Bronchial epithelial cell (primary cell): ENCODE measurements around the gene ARPC1B. TPM values are rescaled to one million over a fixed set of nuclear protein-coding genes. Genes with fewer than 3 reads are reported as not detected.
A peak's percentile ranks its signal among the peaks of the same experiment; 100 is the strongest.

Experiments
- DNase-seq: peaks from one replicate; pipeline ENCODE4 v3.0.0-alpha.2; 2010; ENCODE audit warnings: low read depth
- FAIRE-seq: peaks from 2 replicates; lab custom pipeline; 2011; peaks lifted over from hg19 to GRCh38; lab: Jason Lieb, UNC
- H3K27me3 ChIP-seq: 2 replicates; pipeline ENCODE4 v1.5.1; 2011; ENCODE audit warnings: low read length; ENCODE audit not compliant: control insufficient read depth, insufficient read depth
- H3K36me3 ChIP-seq: 2 replicates; pipeline ENCODE4 v1.5.1; 2011; ENCODE audit warnings: low read length; ENCODE audit not compliant: control insufficient read depth, insufficient read depth
- H3K4me3 ChIP-seq: 2 replicates; pipeline ENCODE4 v1.5.1; 2011; ENCODE audit warnings: mild to moderate bottlenecking, low read depth, low read length, control low read depth
- total RNA-seq: library from RNA; depleted of rRNA; stranded (reverse); fragments of >200 nt; gene quantifications from 2 replicates; pipeline ENCODE4 v1.2.1, GENCODE V29; 2014
- TF ChIP-seq, protein P1 (sequence below): IDR thresholded peaks from 2 replicates; pipeline ENCODE4 v1.5.1; 2011; ENCODE audit warnings: mild to moderate bottlenecking, moderate library complexity, low read length, control low read depth, inconsistent platforms; ENCODE audit not compliant: insufficient read depth, severe bottlenecking

Gene ARPC1B
- total RNA-seq, 1 donor from 2014 or later: 569 TPM

- DNase-seq (peak; percentile 87), FAIRE-seq (no peak)
- H3K4me3 ChIP-seq: peak within 1 kb of the TSS; percentile 91
These were observed 64.3 kb downstream of the ARPC1B start, which contains the start of the genes CPSF4 and PTCD1 for GRCh38 chr7:99438573-99439480. Gene CPSF4, plus strand, starts transcription at chr7:99438943. Its CDS starts 140 bp downstream, at chr7:99439083. Gene PTCD1, minus strand, starts transcription at chr7:99438798. Its CDS starts 3,556 bp downstream, at chr7:99435242.

DNA sequence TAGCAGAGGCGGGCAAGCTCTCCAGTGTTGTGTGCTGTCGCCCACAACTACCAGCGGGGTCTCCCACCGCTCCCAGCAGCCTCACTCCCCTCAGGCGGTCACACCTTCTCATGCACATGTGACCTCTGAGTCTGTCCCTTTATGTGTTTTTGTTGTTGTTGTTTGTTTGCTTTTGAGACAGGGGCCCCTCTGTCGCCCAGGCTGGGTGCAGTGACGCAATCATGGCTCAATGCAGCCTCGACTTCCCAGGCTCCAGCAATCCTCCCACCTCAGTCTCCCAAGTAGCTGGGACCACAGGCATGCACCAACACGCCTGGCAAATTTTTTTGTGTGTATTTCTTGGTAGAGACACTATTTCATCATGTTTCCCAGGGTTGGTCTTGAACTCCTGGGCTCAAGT, 65.7 kb downstream of the ARPC1B start:
- peak; percentile 29 for DNase-seq
- no peak for FAIRE-seq
- H3K27me3 ChIP-seq: no peaks in the 10 kb centered on the region
- peak overlapping the region; percentile 91 for H3K4me3 ChIP-seq
- TF ChIP-seq, protein P1, sequence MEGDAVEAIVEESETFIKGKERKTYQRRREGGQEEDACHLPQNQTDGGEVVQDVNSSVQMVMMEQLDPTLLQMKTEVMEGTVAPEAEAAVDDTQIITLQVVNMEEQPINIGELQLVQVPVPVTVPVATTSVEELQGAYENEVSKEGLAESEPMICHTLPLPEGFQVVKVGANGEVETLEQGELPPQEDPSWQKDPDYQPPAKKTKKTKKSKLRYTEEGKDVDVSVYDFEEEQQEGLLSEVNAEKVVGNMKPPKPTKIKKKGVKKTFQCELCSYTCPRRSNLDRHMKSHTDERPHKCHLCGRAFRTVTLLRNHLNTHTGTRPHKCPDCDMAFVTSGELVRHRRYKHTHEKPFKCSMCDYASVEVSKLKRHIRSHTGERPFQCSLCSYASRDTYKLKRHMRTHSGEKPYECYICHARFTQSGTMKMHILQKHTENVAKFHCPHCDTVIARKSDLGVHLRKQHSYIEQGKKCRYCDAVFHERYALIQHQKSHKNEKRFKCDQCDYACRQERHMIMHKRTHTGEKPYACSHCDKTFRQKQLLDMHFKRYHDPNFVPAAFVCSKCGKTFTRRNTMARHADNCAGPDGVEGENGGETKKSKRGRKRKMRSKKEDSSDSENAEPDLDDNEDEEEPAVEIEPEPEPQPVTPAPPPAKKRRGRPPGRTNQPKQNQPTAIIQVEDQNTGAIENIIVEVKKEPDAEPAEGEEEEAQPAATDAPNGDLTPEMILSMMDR: no peak
- peaks cover 9% of the 10 kb centered on the region for H3K36me3 ChIP-seq

More at GRCh38 chr7:99438573-99439480, 64.3 kb downstream of the ARPC1B start, which contains the start of the genes CPSF4 and PTCD1:
- TF ChIP-seq, protein P1: no peak
- Histone ChIP-seq H3K27me3 (no peaks in the 10 kb centered on the region), H3K36me3 (peaks cover 9% of the 10 kb centered on the region)

Other genes with a start within 250 kb of the ARPC1B start
- 36.5 and 42.4 TPM in 2 replicates for gene SMURF1, start 230.6 kb upstream of the ARPC1B start, total RNA-seq
- 0.77 and 1.8 TPM in 2 replicates for gene KPNA7, start 166.6 kb upstream of the ARPC1B start, total RNA-seq
- 0.26 and 0.53 TPM in 2 replicates for gene MYH16, start 101.9 kb upstream of the ARPC1B start, total RNA-seq
- gene ARPC1A, start 48.8 kb upstream of the ARPC1B start, total RNA-seq: 234 and 269 TPM in 2 replicates
- 38.2 and 45.1 TPM in 2 replicates for gene PDAP1, start 33.9 kb downstream of the ARPC1B start, total RNA-seq
- 121 and 232 TPM in 2 replicates for gene BUD31, start 34.2 kb downstream of the ARPC1B start, total RNA-seq
- 10.6 and 11.3 TPM in 2 replicates for gene PTCD1, start 64.1 kb downstream of the ARPC1B start, total RNA-seq
- gene CPSF4, start 64.2 kb downstream of the ARPC1B start, total RNA-seq: 48.3 and 54.5 TPM in 2 replicates
- gene ATP5MF, start 91.4 kb downstream of the ARPC1B start, total RNA-seq: 241 and 333 TPM in 2 replicates
- 2.9 and 4.1 TPM in 2 replicates for gene ZNF789, start 98.2 kb downstream of the ARPC1B start, total RNA-seq
- gene ZNF394, start 125.6 kb downstream of the ARPC1B start, total RNA-seq: 20.4 and 24.2 TPM in 2 replicates
- 10.3 and 10.5 TPM in 2 replicates for gene ZKSCAN5, start 129.9 kb downstream of the ARPC1B start, total RNA-seq
- gene FAM200A, start 177.4 kb downstream of the ARPC1B start, total RNA-seq: 4.5 and 5.5 TPM in 2 replicates
- gene ZNF655, start 183.9 kb downstream of the ARPC1B start, total RNA-seq: 46.6 and 51.1 TPM in 2 replicates
- gene TMEM225B, start 223.5 kb downstream of the ARPC1B start, total RNA-seq: 0.53 and 0.77 TPM in 2 replicates
- gene ZSCAN25, start 242.2 kb downstream of the ARPC1B start, total RNA-seq: 12.4 and 13.8 TPM in 2 replicates